Neuron (in vitro differentiated cells): ENCODE measurements around the gene SIN3A.
"Not testable (repeated sequence)": the region's sequence is repeated elsewhere in the genome, so short reads cannot be mapped to it uniquely, and the experiment has no call there.

Source experiments
- H2AFZ ChIP-seq: one replicate; pipeline ENCODE4 v1.6.1; 2013; ENCODE audit warnings: low read depth, mild to moderate bottlenecking, inconsistent platforms, low read length, moderate library complexity
- H3K27me3 ChIP-seq: one replicate; pipeline ENCODE4 v1.6.1; 2013; ENCODE audit warnings: low read length; ENCODE audit not compliant: insufficient read depth
- H3K36me3 ChIP-seq: one replicate; pipeline ENCODE4 v1.6.1; 2013; ENCODE audit warnings: low read length; ENCODE audit not compliant: insufficient read depth
- H3K4me1 ChIP-seq: one replicate; pipeline ENCODE4 v1.6.1; 2013; ENCODE audit warnings: low read length; ENCODE audit not compliant: insufficient read depth
- H3K4me3 ChIP-seq: 2 replicates; pipeline ENCODE4 v1.5.1; 2013; ENCODE audit warnings: mild to moderate bottlenecking, low read length, moderate library complexity
- H3K9me3 ChIP-seq: one replicate; pipeline ENCODE4 v1.6.1; 2013; ENCODE audit warnings: low read length

The SIN3A gene

DNA sequence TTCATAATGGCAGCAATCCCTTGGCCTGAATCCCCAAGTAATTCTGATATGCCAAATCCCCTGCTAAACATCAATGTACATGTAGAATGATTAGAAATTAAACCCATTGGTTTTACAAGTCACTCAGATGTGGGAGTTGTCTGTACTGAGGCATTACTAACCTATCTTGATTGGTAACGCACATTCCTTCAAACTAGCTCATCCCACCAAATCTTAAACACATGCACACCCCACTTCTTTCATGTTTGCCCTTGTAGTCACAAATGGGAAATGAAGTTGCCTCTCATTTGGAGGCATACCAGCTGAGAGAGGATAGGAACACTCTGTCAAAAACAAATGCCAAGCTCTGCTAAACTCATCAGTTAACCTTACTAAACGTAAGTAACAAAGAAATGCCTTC lies 54.0 kb downstream of the SIN3A start:
- H3K9me3 ChIP-seq, result no peaks in the 10 kb centered on the region
- H3K4me1 ChIP-seq, result no peaks in the 10 kb centered on the region
- H3K4me3 ChIP-seq, result no peak overlapping the region
- H3K27me3 ChIP-seq, result no peaks in the 10 kb centered on the region
- H3K36me3 ChIP-seq, result peaks cover 91% of the 10 kb centered on the region
- no peak overlapping the region for H2AFZ ChIP-seq

DNA sequence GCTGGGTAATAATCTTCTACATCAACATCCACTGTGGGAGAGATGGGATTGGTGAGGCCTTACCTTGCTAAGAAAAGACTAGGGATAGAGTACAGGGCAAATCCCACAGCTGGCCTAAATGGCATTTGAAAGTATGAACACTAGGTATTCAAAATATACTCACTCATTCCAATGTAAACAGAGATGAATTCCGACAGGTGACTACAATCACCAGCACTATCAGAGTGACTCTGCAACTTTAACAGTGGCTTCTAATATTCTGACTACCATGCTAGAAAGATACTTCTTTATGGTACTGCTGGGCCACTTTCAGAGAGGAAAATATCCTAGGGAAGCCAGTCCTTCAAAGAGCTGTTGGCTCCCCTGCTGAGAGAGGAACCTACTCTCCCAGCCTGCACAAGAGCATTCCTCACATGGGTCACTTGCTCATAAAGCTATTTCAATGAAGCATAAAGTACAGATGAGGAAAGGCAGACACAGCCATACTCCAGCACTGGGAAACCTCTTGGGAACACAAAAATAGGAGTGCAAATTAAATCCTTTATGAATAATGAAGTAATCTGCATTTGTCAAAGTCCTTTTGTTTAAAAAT lies 61.6 kb downstream of the SIN3A start:
- peaks cover 92% of the 10 kb centered on the region for H3K36me3 ChIP-seq

DNA sequence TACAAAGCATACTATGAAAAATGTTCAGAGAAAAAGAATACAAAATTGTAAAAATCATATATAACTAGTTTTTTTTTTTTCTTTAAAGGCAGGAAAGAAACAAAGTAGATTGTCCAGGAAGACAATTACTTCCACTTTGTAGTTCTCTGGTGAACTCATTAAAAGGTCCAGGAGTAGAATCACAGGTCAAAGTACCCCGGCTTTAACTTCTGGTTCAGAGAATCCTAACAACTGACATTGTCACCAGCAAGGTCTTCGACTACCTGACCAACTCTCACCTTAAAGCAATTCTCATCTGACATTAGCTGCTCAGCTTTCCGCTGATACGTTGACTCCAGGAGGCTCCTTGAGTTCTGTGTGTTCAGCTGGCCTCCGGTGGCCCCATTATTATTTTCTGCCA lies 67.5 kb downstream of the SIN3A start:
- H3K9me3 ChIP-seq, H3K4me1 ChIP-seq, H2AFZ ChIP-seq, H3K4me3 ChIP-seq, H3K27me3 ChIP-seq: not testable (repeated sequence)
- H3K36me3 ChIP-seq, result peaks cover 77% of the 10 kb centered on the region

More for the DNA sequence above, 61.6 kb downstream of the SIN3A start:
- no peak overlapping the region for H2AFZ ChIP-seq
- H3K27me3 ChIP-seq, result no peaks in the 10 kb centered on the region
- H3K4me3 ChIP-seq, result no peak overlapping the region
- peaks cover 9% of the 10 kb centered on the region for H3K4me1 ChIP-seq
- H3K9me3 ChIP-seq, result no peaks in the 10 kb centered on the region

DNA sequence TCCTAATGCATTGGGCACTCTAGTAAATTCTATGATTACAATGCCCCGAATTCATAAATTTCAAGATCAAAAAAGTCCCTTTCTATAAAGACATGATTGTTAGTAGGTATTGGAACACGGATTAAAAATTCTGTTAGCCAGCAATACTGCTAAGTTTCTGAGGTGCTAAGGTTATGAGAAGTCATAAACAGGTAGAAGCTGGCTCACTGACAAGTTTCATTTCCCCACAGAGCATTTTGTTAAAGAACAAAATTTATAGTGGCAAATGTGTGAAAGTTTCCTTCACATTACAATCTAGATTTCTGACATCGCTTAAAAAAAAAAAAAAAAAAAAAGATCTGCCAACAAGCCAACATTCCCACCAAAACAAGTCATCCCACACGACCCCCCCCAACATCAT lies 70.7 kb downstream of the SIN3A start:
- no peak overlapping the region for H2AFZ ChIP-seq
- H3K9me3 ChIP-seq, result no peaks in the 10 kb centered on the region
- H3K36me3 ChIP-seq, result peaks cover 70% of the 10 kb centered on the region
- H3K4me3 ChIP-seq, result no peak overlapping the region
- no peaks in the 10 kb centered on the region for H3K4me1 ChIP-seq
- no peaks in the 10 kb centered on the region for H3K27me3 ChIP-seq

DNA sequence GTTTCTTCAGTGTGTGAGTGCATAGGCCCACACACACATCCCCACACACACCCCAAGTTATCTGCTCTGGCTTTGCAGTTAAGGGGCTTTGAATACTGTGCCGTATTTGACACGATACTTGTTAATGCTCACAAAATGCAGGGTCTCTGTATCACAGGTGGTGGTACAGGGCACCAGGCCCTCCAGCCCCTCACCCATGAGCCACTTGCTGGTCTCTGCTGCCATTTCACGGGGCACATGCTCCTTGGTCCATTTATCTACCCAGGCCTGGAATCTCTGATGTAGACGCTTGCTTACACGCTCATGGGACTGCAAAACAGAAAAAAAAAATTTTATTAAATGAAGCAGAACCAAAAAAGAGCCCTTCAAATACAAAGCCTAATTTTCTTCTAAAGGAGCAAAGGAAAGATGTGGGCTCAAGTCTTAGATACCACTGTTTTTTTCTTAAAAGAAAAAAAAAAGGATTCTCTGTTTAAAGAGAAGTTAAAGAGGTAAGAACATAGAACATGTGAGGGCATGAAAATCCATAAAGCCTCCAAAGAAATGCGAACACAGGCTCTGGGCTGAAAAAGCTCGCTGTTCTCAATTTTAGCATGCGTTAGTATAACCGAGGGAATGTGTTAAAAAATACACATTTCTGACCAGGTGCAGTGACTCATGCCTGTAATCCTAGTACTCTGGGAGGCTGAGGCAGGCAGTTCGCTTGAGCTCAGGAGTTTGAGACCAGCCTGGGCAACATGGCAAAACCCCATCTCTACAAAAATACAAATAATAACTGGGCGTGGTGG lies 79.4 kb downstream of the SIN3A start:
- H3K4me3 ChIP-seq, result no peak overlapping the region
- peaks cover 18% of the 10 kb centered on the region for H3K4me1 ChIP-seq
- H3K27me3 ChIP-seq, result no peaks in the 10 kb centered on the region
- H3K9me3 ChIP-seq, result no peaks in the 10 kb centered on the region
- no peak overlapping the region for H2AFZ ChIP-seq
- peaks cover 65% of the 10 kb centered on the region for H3K36me3 ChIP-seq

DNA sequence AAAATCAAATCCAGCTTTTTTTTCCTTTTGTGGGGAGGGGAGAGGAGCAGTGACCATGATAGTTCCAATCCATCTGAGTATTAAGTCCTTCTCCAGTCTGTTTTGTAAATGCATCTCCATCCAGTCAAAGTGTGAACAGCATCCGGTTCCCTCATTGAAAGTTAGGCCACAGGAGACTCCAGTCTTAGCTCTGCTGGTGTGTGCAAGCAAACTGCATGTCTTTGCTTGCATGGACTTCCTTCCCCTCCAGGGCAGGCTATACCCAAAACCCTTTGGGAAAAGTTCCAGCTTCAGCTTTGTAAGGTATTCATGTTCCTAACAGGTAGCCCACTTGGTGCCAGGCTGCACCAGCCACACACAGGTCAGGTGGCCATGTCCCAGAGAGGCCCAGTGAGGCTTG lies 80.0 kb downstream of the SIN3A start:
- Histone ChIP-seq H3K27me3 (no peaks in the 10 kb centered on the region), H3K4me3 (no peak overlapping the region), H3K36me3 (peaks cover 66% of the 10 kb centered on the region), H3K4me1 (peaks cover 18% of the 10 kb centered on the region), H2AFZ (no peak overlapping the region), H3K9me3 (no peaks in the 10 kb centered on the region)

DNA sequence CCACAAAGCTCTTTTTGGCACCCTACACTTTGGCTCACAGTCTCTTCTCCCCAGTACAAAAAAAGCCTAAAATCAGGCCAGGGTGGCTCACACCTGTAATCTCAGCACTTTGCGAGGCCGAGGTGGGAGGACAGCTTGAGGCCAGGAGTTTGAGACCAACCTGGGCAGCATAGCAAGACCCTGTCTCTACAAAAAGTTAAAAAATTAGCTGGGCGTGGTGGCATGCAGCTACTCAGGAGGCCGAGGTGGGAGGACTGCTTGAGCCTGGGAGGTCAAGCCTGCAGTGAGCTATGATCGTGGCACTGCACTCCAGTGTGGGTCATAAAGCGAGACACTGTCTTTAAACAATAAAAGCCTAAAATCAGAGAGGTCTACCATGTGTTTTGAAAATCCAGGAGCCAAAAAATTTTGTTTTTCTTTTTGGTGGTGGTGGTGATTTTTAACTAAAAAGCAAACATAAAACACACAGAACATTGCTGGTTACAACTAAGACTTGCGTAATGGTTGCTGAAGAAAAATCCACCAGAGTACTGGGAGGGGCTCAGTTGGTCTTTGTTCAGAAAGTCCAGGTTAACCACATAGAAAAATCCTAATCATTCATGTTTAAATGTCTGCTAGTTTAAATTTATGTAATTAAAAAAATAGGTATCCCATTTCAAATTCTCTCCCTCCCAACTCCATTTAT lies 81.5 kb downstream of the SIN3A start:
- Histone ChIP-seq H3K9me3 (no peaks in the 10 kb centered on the region), H2AFZ (no peak overlapping the region), H3K27me3 (no peaks in the 10 kb centered on the region), H3K4me3 (no peak overlapping the region), H3K36me3 (peaks cover 61% of the 10 kb centered on the region), H3K4me1 (peaks cover 18% of the 10 kb centered on the region)

DNA sequence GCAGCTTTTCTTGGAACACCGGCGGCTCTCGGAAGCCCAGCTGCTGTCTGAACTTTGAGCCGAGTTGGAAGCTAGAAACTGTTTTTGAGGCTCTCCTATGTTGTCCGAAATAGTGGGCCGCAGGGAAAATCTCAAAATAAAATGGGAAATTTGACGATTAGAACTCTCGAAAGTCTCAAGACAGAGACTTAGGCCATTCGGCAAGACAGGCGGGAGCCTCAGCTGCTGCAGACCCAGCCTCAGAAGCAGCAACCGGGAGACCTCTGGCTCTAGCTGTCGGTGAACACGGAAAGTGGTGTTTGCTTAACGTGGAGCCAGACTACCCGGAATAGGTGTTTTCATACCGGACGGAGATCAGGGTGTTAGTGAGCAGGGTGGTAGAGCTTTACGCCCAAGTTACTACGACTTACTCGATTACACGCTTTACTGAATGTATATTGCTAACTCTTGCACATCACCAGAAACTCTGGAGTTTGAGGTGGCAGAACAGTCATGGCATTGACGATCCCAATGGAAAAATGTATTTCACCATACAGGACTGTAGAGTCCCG lies 82.7 kb downstream of the SIN3A start:
- Histone ChIP-seq H3K27me3 (no peaks in the 10 kb centered on the region), H3K4me1 (peaks cover 18% of the 10 kb centered on the region), H3K9me3 (no peaks in the 10 kb centered on the region), H3K4me3 (peak overlapping the region; percentile 76), H3K36me3 (peaks cover 59% of the 10 kb centered on the region), H2AFZ (peak overlapping the region; percentile 60)

DNA sequence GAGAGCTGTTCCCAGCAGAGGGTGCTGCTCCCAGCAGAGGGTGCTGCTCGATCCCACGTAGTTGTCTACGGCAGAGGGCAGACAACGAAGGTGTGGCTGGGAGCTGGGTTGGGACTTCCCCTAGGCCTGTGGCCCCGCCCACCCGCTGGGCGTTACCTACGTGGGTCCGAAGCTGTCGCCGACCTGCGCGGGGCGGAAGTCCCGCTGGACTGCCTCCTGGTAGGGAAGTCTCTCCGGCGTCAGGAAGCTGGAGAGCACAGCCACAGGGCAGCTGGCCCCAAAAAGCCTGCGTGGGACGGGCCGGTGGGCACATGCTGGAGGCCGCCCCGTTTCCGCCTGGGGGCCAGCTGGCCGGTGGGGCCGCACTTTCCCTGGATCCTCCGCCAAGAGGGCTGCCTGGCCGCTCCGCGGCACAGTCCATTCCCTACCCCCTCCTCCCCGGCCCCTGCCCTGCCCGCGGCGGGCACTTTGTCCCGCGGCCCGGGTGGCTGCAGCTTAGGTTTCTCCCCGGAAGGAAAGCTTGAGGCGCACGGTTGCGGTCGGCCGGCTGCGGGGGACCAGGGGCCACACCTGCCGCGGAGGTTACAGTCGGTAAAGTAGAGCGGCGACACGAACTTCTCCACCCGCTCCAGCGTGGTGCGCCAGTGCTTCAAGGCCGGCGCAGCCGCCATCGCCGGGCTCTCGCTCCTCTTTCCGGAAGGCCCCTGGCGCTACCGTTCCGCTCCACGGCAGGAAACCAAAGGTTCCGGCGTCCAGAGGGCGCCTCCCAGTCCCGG lies 83.4 kb downstream of the SIN3A start, which contains the start of gene MAN2C1:
Gene MAN2C1 (minus strand): TSS at position 695 of the 776 bp plus-strand sequence. CDS start 24 bp downstream, at position 671.
- Histone ChIP-seq H3K36me3 (peaks cover 55% of the 10 kb centered on the region), H2AFZ (peak within 1 kb of the TSS; percentile 60), H3K9me3 (no peaks in the 10 kb centered on the region), H3K27me3 (no peaks in the 10 kb centered on the region), H3K4me1 (peaks cover 18% of the 10 kb centered on the region), H3K4me3 (peak within 1 kb of the TSS; percentile 76)

DNA sequence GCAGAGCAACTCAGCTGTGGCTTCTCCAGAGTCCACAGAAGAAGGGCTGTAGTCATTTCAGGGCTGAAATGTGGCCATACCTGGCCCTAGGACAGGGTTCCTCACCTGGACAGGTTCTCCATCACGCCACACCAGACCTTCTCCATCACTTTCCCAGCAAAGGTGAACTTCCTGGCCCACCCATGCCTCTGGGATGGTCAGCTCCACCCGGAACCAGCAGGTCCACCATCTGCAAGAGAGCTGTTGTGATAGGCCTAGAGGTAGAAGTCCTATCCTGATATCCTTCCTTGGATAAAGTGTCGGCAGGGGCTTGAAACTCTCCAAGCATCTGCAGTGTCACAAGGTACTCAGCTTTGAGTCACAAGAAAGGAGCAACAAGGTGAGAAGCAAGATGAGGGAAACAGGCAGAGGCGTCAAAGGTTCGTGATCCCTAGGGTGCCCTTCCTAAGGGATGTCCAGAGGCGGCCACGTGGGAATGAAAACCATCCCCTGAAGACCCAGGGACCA lies 84.0 kb downstream of the SIN3A start:
- peak overlapping the region; percentile 76 for H3K4me3 ChIP-seq

DNA sequence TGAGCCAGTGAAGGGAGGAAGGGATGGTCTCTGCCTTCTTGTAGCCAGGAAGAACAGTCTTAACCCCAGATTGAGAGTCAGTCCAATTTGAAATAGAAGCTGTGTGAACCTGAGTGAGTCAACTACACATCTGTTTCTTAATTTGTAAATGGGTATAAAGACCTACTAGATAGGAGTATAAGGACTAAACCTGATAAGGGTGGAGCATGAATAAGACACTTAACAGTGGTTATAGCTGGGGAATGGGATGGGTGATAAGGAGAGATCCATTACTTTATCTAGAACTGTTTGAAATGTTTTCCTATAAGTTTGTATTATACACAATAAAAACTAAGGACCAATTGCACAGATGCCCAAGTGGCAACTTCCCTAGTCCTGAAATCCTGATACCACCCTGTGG lies 84.5 kb downstream of the SIN3A start:
- H3K27me3 ChIP-seq, result no peaks in the 10 kb centered on the region
- H2AFZ ChIP-seq, result no peak overlapping the region
- peaks cover 18% of the 10 kb centered on the region for H3K4me1 ChIP-seq
- peaks cover 55% of the 10 kb centered on the region for H3K36me3 ChIP-seq
- H3K4me3 ChIP-seq, result no peak overlapping the region
- no peaks in the 10 kb centered on the region for H3K9me3 ChIP-seq

More for the DNA sequence above, 84.0 kb downstream of the SIN3A start:
- Histone ChIP-seq H3K36me3 (peaks cover 55% of the 10 kb centered on the region), H3K9me3 (no peaks in the 10 kb centered on the region), H3K4me1 (peaks cover 18% of the 10 kb centered on the region), H2AFZ (no peak overlapping the region), H3K27me3 (no peaks in the 10 kb centered on the region)

DNA sequence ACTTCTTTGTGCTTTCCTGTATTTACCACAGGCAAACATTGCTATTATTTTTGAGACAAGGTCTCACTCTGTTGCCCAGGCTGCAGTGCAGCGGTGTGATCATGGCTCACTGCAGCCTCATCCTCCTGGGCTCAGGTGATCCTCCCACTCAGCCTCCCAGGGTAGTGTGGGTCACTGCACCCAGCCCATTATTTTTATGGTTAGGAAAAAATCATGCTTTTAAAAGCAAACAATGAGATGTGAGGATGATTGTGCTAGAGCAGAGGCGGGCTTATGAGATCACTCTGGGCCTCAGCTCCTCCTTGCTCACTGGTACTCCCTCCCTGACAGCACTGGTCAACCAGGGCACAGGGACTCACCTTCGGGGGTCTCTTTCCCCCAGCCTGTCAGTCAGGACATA lies 85.3 kb downstream of the SIN3A start:
- H3K4me1 ChIP-seq, result peaks cover 18% of the 10 kb centered on the region
- peaks cover 51% of the 10 kb centered on the region for H3K36me3 ChIP-seq
- H3K4me3 ChIP-seq, result no peak overlapping the region
- no peak overlapping the region for H2AFZ ChIP-seq
- no peaks in the 10 kb centered on the region for H3K27me3 ChIP-seq
- H3K9me3 ChIP-seq, result no peaks in the 10 kb centered on the region
